Left cardiac atrium (tissue), 4 donors: ENCODE data around the gene HNRNPCL4. TPM values are rescaled to one million over a fixed set of nuclear protein-coding genes. Genes with fewer than 3 reads are reported as not detected.
"Not testable (repeated sequence)": the region's sequence is repeated elsewhere in the genome, so short reads cannot be mapped to it uniquely, and the experiment has no call there.

Experiments used
- ATAC-seq, 2 donors: fragments of 200-7000 bp; cut with Tn5 transposase; one replicate each; pipeline ENCODE4 v1.9.1; 2020; ENCODE audit warnings: mild to moderate bottlenecking in 2 of 2, moderate library complexity in 2 of 2
- DNase-seq: peaks from one replicate; pipeline ENCODE4 v3.0.0-alpha.2; 2020
- intact Hi-C, 2 donors: fragments of 100-400 bp; cut with DNase I; formaldehyde crosslinking; loops; one replicate each; pipeline versions ENCODE4 v1.14.1 to v1.15.1; 2022 to 2023
- long read RNA-seq: library from polyadenylated mRNA; unstranded; transcript quantifications from one replicate; pipeline ENCODE4 v2.0.0, GENCODE V29; 2021
- total RNA-seq, 2 donors: library from RNA; stranded (reverse); fragmentation: NEBNext Ultra II Directional; extraction: Animal tissue kit (Norgen Biotek cat#: 25700); gene quantifications; one replicate each; pipeline ENCODE4 v1.2.1, GENCODE V29; 2021
- donor health status: DM: no; HTN: yes; CAD: no.
- donor health status: DM: no; HTN: yes; CAD: no; lungs with severe emphysema.
- donor health status: DM: yes; HTN: yes; CAD: no.
- donor health status: Dilated cardiomyopathy.

Gene HNRNPCL4
- total RNA-seq = not detected
- long read RNA-seq = 0 reads

GRCh38 chr1:13165531-13165930, at the start of gene HNRNPCL4:
HNRNPCL4 (minus strand) TSS chr1:13165631; CDS start chr1:13165467, 164 bp downstream.
- intact Hi-C loops, ATAC-seq, DNase-seq: not testable (repeated sequence)

DNA sequence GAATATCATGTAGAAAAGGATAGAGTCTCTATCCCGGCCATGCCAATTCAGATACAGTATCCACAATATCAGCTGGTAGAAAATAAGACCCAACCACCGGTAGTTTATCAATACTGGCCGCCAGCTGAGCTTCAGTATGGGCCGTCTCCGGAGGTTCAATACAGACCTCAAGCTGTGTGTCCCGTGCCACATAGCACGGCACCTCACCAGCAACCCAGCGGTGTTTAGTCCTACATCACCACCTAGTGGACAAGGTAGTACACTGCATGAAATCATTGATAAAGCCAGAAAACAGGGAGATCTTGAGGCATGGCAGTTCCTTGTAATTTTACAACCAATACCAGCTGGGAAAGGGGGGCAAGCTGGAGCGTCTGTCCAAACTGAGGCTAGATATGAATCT, 43.3 kb upstream of the HNRNPCL4 start:
- intact Hi-C loops, DNase-seq, ATAC-seq: not testable (repeated sequence)

GRCh38 chr1:13201309-13201708, 35.9 kb upstream of the HNRNPCL4 start, which contains the start of gene PRAMEF13:
PRAMEF13 (minus strand) TSS chr1:13201409; CDS start chr1:13199589, 1,820 bp downstream.
- intact Hi-C loops, DNase-seq: not testable (repeated sequence)

GRCh38 chr1:13171548-13171947, 6.1 kb upstream of the HNRNPCL4 start, which contains the start of gene PRAMEF9:
PRAMEF9 (plus strand) TSS chr1:13171848; CDS start chr1:13175281, 3,433 bp downstream.
- ATAC-seq, intact Hi-C loops, DNase-seq: not testable (repeated sequence)

More at GRCh38 chr1:13201309-13201708, 35.9 kb upstream of the HNRNPCL4 start, which contains the start of gene PRAMEF13:
- not testable (repeated sequence) for ATAC-seq

GRCh38 chr1:13155909-13156308, 9.5 kb downstream of the HNRNPCL4 start, which contains the start of gene PRAMEF26:
PRAMEF26 (minus strand) TSS chr1:13156009; CDS start chr1:13153095, 2,914 bp downstream.
- DNase-seq, intact Hi-C loops, ATAC-seq: not testable (repeated sequence)

DNA sequence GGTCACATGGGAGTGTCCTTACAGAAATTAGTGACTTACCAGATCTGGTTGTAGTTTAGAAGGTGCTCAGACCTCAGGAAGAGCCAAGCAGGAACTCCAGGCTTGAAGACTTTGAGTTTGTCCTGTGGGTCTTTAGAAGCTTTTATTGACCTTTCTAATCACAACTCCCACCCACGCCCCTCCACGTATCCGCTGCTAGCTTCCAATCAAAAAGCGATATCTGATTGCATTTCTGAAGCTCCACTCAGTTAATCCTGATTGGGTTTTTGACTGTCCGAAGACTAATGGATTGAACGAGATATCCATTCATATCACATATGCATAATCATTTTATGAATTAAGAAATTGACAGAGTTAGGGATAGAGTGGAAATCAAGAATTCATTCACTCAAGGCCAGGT, 48.7 kb downstream of the HNRNPCL4 start, which contains the start of gene HNRNPCL2:
Gene HNRNPCL2, minus strand, starts transcription at position 101 of the 400 bp plus-strand sequence. CDS start 454 bp downstream, outside the sequence.
- ATAC-seq, intact Hi-C loops, DNase-seq: not testable (repeated sequence)

Other genes with a start within 250 kb of the HNRNPCL4 start
- not detected for gene PRAMEF7, start 249.0 kb downstream of the HNRNPCL4 start, total RNA-seq
- gene PRAMEF6, start 218.1 kb downstream of the HNRNPCL4 start, total RNA-seq = not detected
- not detected for gene PRAMEF27, start 109.1 kb downstream of the HNRNPCL4 start, total RNA-seq
- gene HNRNPCL3, start 104.9 kb downstream of the HNRNPCL4 start, total RNA-seq = not detected
- not detected for gene PRAMEF25, start 94.9 kb downstream of the HNRNPCL4 start, total RNA-seq
- gene HNRNPCL2, start 48.8 kb downstream of the HNRNPCL4 start, total RNA-seq = not detected
- gene PRAMEF26, start 9.6 kb downstream of the HNRNPCL4 start, total RNA-seq = not detected
- gene PRAMEF9, start 6.2 kb upstream of the HNRNPCL4 start, total RNA-seq = not detected
- not detected for gene PRAMEF13, start 35.8 kb upstream of the HNRNPCL4 start, total RNA-seq
- not detected for gene PRAMEF18, start 60.5 kb upstream of the HNRNPCL4 start, total RNA-seq
- not detected for gene PRAMEF5, start 88.6 kb upstream of the HNRNPCL4 start, total RNA-seq
- not detected for gene PRAMEF8, start 119.5 kb upstream of the HNRNPCL4 start, total RNA-seq
- gene PRAMEF33, start 137.9 kb upstream of the HNRNPCL4 start, total RNA-seq = not detected
- gene PRAMEF15, start 149.9 kb upstream of the HNRNPCL4 start, total RNA-seq = not detected
- not detected for gene PRAMEF14, start 181.5 kb upstream of the HNRNPCL4 start, total RNA-seq
- not detected for gene PRAMEF19, start 206.3 kb upstream of the HNRNPCL4 start, total RNA-seq
- not detected for gene PRAMEF17, start 224.0 kb upstream of the HNRNPCL4 start, total RNA-seq
- not detected for gene PRAMEF20, start 244.8 kb upstream of the HNRNPCL4 start, total RNA-seq